HG03025 (cell line): Measurements from ENCODE around the gene NUDT3.
"Not testable (repeated sequence)": the region's sequence is repeated elsewhere in the genome, so short reads cannot be mapped to it uniquely, and the experiment has no call there.

Experiments
- ATAC-seq: cut with Tn5 transposase; IDR thresholded peaks from one replicate; pipeline ENCODE4 v1.9.1; 2021; ENCODE audit warnings: mild to moderate bottlenecking, moderate library complexity; ENCODE audit not compliant: unreplicated experiment, low FRiP score

NUDT3 gene

DNA sequence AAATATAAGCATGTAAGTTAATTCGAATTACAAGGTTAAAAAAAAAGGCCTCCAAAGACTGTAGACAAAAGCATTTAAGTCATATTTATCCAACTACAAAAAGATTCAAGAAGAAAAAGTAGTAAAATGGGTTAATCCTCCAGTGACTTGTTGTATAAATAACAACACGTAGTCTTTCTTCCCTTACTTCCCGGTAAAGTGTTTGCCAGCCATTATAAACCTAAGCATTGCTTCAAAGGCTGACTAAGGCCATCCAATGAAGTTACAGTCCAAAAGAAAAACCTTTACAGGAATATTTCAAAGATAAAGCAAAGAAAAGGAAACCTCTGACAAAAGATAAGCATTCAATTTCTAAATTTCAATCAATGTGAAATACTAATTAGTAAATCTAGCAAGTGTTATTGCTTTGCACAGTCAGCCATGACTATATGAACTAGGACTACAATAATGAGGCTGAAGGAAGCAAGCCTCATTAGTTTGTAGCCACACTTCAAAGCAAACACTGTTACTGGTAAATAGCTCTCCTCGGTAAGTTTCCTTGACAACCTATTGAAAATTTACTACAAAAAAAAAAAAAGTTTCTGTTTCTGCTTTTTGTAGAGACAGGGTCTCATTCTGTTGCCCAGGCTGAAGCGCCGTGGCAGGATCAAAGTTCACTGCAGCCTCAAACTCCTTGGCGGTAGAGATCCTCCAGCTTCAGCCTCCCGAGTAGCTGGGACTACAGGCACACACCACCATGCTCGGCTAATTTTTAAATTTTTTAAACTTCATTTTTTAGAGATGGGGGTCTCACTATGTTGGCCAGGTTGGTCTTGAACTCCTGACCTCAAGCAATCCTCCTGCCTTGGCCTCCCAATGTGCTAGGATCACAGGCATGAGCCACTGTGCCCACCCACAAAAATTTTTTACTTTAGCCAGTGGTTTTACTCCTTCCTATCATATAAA, 46.0 kb downstream of the NUDT3 start:
- ATAC-seq = no peak

DNA sequence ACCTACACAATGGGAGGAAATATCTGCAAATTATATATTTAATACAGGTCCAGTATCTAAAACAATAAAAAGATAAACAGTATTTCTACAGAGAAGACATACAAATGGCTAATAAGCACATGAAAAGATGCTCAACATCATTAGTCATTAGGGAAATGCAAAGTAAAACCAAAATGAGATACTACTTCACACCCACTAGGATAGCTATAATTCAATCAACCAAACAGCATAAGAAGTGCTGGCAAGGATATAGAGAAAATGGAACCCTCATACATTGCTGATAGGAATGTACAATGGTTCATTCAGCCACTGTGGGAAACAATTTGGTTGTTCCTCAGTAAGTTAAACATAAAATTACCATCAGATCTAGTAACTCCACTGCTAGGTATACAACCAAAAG, 48.7 kb downstream of the NUDT3 start:
- no peak for ATAC-seq

DNA sequence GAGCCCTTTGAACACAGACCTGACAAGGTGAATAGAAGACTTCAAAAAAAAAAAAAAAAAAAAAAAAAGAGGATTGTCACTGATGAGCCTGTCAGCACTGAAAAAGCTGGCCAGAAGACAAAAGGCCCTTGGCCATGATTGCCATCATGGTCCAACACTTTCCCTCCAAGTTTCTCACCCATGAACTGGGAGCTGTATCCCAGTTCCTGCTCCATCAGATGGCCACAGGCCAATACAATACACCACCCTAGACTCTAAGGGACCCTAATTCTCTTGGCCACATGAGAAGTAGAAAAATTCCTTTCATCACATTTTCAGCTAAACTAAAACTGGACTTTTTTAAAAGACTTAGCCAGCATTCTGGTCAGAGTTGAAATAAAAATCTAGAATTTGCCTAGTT, 50.2 kb downstream of the NUDT3 start:
- ATAC-seq = no peak

DNA sequence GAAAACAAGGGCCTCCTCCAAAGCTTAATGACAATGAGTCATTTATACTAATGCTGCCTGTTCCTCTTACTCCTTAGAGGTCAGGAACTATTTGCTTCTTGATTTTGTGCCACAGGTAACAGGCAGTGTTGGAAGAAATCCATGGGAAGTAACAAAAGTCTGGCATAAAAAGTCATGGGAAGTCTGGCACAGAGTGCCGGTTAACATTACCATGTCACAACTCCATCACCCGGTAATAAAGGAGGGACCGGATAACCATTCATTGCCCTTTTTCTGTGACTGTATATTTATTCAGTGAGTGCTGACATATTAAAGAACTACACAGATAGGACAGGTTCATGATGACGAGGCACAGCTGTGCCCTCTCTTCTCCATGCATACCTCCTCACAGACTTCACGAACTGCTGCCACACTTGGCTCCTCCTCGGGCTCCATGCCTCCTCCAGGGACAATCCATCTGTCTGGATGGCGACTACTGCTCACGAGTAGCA, 50.9 kb downstream of the NUDT3 start:
- no peak for ATAC-seq

DNA sequence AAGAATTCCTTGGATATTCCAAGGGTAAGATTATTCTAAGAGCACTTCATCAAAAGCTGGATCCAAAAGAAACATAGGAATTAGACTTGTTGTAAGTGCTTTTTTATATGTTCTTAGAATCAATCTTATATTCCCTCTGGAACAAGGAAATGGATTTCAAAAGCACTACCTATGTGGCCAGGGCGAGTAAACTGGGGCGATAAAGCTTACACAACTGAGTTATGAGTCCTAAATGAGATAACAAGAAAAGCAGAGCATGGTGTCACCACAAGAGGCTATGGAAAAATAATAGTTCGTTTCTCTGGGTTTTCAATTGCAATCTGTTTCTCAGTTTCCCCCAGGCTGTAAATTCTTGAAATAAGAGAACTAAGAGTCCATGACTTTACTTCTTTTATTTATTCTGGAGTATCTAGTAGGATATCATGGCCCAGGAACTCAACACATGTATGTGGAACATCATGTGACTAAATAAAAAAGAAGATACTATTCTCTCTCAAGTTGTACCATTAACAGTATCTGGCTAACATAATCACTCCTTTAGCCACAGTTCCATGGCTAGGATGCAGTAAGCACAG, 51.5 kb downstream of the NUDT3 start:
- no peak for ATAC-seq

DNA sequence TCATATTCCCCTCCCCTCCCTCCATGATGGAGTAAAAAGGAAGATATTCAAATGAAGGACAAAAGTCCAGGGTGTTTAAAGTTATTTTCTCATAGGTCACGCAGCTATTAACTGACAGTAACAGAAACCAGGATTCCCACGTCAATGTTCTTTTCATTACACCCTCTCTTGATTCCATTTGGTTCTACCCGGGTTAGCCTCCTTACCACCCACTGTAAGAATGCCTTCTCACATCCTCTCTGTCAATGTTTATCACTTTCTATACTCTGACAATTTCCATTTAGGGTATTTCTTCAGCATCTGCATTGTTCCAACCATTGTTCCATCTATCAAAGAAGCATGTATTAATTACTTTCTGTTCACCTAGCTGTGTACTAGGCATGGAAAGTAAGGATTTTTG, 52.1 kb downstream of the NUDT3 start:
- no peak for ATAC-seq

DNA sequence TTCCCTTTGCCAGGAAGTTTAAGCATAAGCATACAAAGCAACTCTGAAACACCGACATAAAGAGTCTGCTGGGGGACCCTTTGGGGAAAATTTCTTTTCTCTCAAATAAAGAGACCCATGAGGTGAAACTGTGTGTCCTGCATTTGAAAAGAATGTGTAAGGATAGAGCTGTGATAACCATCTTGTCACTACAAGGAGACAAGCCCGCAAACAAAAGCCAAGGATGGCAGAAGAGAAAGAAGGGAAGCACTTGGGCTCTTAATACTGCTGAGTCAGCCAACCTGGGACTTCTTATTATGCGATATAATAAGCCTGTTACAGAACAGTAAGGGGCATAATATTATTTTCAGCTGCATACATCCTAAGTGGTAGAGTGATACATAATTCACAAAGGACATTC, 52.5 kb downstream of the NUDT3 start:
- ATAC-seq = no peak

DNA sequence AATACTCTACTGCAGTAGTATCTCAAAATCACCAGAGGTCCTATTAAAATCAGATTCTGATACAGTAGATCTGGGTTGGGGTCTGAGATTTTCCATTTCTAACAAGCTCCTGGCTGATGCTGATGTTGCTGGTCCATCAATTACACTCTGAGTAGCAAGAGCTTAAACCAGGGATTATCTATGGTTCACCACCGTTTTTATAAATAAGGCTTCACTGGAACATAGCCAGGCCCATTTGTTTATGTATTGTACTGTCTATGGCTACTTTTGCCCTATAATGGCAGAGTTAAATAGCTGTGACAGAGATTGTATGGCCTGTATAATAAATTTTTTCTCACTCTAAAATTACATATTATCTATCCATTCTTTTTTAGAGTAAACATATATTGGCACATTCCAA, 53.0 kb downstream of the NUDT3 start:
- ATAC-seq = no peak

DNA sequence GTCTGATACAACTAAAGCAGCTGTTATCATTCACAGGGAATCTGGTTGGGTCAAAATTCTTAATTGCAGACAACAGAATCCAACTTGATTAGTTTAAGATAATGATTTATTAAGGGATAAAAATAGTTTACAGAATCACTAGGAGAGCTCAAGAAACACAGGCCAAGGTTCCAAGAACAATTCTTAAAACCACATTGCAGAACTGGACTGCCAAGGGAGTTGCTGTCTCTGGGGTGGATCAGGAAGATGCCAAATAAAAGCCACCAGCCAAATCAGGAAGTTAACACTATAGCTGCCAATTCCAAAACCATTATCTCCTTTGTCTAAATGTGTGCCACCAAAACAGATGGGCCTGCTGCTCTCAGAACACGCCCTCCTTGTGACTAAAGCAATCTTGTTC, 53.7 kb downstream of the NUDT3 start:
- ATAC-seq = no peak

DNA sequence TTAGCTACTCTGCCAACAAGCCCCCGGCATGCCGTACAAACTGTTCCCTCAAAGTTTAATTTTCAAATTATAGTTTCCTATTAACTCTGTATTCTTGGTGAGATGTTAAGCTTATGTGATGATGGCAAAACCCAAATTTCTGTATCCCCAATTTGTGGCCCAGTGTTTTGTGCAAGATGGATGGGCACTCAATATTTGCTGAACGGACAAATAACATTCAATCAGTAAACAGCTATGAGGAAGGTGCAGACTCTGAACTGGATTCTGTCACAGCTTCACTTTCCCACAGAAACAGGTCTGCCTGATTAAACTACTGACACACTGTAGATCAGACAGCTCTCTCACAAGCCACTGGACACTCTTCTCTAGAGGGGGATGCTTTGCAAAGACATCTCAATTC, 54.1 kb downstream of the NUDT3 start:
- no peak for ATAC-seq

DNA sequence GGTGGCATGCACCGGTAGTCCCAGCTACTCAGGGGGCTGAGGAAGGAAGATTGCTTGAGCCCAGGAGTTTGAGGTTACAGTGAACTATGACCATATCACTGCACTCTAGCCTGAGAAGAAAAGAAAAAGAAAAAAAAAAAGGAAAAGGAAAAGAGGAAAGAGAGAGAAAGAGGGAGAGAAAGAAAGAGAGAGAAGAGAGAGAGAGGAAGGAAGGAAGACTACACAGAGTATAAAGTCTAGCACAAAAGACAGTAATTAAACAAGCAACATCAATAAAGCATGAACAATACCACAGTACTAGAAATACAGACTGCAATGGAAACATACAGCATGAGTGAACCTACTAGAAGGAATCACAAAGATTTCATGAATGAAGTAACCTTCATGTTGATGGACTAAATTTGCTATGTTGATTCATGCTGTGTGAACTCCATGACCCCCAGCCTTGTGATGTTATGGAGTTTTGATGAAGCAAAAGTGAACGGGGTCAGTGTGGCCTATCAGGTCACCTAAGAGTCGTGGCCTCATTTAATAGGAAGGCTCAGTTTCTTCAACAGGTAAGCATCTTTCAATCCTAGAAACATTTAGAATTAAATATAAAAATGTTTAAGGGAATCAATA, 57.6 kb downstream of the NUDT3 start:
- no peak for ATAC-seq

DNA sequence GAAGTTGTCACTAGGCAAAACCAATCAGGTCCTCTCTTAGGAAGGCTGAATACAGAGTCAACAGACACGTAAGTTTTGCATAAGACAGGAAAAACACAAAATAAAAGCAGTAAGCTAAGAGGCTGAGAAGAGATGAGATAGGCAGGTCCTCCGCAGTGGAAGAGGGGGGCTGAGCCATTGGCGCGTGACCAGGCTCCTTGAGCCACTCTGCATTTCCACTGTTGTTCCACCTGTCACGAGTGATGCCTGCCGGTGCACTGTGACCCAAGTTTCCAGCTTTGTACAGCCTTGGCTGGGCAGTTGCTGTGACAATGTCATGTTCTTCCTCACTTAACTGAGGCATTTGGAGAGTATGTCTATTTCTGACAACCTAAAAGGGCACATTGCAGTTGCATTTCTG, 58.6 kb downstream of the NUDT3 start:
- ATAC-seq = no peak

DNA sequence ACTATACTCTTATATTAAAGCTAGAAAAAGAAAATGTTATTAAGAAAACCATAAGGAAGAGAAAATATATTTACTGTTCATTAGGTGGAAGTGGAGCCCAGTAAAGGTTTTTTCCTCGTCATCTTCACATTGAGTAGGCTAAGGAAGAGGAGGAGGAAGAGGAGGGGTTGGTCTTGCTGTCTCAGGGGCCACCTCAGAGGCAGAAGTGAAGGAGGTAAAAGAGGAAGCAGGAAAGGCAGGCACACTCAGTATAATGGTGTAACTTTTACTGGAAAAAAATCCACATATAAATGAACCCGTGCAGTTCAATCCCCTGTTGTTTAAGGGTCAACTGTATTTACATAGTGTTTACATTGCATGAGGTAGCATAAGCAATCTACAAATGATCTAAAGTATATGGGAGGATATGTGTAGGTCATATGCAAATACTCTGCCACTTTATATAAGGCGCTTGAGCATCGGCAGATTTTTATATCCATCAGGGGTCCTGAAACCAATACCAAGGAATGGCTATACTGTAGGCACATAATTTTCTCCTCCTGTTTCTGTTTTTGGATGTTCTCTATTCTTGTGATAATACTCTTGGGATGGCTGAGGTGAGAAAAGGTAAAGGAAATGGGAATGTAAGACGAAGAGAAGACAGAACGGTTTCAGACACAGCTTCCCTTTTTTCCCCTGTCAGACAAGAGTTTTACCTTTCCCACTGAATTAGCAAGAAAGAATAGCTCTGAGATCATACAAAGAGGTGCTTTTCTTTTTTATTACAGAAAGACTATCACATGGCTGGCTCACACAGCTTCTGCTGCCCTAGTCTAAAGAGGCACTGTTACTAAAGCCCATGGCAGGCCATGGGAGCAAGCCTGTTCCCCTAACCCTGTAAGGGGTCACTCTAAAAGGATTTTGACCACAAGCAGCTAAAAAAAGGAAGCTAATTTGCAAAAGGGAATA, 59.9 kb downstream of the NUDT3 start:
- ATAC-seq = no peak

DNA sequence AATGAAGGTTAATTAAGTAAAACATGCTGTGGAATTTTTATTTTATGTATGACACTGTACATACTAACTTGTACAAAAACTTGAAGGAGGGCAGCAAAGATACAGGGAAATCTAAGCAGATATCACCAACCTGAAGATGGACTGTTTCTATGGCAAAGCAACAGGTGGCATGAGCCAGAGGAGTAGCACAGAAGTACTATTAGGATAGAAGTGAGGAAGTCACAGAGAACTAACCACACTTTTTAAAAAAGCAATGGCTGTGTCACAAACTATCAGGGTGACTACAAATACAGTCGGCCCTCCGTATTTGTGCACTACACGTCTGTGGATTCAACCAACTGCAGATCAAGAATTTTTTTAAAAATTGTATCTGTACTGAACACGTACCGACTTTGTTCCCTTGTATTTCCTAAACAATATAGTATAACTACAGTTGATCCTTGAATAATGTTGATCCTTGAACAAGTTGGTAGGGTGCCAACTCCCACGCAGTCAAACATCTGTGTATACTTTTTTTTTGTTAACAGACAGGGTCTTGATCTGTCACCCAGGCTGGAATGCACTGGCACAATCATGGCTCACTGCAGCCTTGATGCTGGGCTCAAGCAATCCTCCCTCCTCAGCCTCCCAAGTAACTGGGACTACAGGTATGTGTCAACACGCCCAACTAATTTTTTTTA, 61.0 kb downstream of the NUDT3 start:
- no peak for ATAC-seq

DNA sequence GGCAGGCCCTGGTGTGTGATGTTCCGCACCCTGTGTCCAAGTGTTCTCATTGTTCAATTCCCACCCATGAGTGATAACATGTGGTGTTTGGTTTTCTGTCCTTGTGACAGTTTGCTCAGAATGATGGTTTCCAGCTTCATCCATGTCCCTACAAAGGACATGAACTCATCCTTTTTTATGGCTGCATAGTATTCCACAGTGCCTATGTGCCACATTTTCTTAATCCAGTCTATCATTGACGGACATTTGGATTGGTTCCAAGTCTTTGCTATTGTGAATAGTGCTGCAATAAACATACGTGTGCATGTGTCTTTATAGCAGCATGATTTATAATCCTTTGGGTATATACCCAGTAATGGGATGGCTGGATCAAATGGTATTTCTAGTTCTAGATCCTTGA, 62.7 kb downstream of the NUDT3 start:
- not testable (repeated sequence) for ATAC-seq

DNA sequence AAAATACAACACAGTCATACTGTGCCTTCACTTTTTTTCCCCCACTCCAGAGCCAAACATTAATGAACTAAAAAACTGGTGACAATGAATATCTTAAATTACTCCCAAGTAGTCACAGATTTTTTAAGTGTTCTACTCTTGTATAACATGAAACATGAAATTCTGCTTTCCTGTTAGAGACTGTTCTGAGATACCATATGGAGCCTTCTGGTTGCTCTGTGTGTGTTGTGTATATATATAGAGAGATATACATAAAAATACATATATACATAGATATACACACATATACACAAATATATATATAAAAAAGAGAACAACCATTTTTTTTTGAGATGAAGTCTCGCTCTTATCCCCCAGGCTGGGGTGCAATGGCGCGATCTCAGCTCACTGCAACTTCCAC, 63.5 kb downstream of the NUDT3 start:
- ATAC-seq = no peak

DNA sequence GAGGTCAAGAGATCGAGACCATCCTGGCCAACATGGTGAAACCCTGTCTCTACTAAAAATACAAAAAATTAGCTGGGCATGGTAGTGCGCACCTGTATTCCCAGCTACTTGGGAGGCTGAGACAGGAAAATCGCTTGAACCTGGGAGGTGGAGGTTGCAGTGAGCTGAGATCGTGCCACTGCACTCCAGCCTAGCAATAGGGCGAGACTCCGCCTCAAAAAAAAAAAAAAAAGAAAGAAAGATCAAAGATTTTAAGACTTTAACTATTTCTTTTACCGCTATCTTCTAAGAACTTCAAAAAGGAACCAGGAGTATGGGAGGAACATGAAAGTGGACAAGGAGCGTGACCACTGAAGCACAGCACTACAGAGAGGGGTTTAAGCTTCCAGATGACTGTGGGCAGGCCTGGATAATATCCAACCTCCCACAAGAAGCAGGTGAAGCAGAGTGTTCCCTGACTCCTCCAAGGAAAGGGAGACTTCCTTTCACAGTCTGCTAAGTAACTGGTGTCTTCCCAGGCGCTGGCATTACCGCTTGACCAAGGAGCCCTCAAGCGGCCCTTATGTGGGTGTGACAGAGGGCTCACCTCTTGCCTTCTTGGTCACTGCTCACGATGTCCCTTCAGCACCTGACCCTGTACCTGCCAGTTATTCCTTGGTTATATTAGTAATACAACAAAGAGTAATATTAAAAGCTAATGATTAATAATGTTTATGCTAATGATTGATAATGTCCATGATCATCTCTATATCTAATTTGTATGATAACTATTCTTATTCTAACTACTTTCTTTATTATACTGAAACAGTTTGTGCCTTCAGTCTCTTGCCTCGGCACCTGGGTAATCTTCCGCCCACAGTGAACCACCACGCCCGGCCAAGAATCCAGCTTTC, 64.9 kb downstream of the NUDT3 start:
- ATAC-seq = not testable (repeated sequence)

DNA sequence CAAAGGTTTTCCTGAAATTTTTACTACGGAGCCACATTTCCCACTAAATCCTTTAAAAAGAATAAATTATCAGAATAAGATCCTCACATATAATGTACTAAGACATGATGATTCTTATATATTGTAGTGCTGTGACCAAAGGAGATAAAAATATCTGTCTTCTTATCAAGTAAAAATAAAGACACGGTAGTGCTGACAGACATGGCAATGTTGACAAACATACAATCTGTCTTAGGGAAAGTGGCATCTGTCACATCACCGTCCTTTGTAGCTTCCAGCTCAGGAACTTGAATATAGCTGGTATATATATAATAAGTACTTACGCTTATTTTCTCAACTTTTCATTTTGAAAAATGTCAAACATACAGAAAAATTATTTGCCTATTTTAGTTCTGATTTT, 66.8 kb downstream of the NUDT3 start:
- no peak for ATAC-seq
